Neural cell (in vitro differentiated cells): ENCODE measurements around the gene PDE8B.

Source experiments
- CTCF ChIP-seq: fragments of 450-650 bp; IDR thresholded peaks from 2 replicates; pipeline ENCODE4 v1.5.1; 2014; ENCODE audit warnings: antibody characterized with exemption, mild to moderate bottlenecking, moderate library complexity; ENCODE audit not compliant: poor library complexity, severe bottlenecking
- MXI1 ChIP-seq: fragments of 450-650 bp; conservative IDR thresholded peaks from 2 replicates; pipeline ENCODE4 v1.6.1; 2014; ENCODE audit warnings: antibody characterized with exemption, mild to moderate bottlenecking; ENCODE audit not compliant: poor library complexity, severe bottlenecking
- TAF1 ChIP-seq: IDR thresholded peaks from 2 replicates; pipeline ENCODE4 v1.6.1; 2012; ENCODE audit warnings: low read depth

GRCh38 chr5:77218263-77218662 lies 7.8 kb downstream of the PDE8B start:
- no peak for TF ChIP-seq CTCF
- no peak for TF ChIP-seq TAF1
- TF ChIP-seq MXI1: no peak
